HG03159 (cell line): Measurements from ENCODE around the gene TTYH2.

ENCODE experiments used
- ATAC-seq: cut with Tn5 transposase; IDR thresholded peaks from one replicate; pipeline ENCODE4 v1.9.1; 2021; ENCODE audit warnings: mild to moderate bottlenecking, moderate library complexity; ENCODE audit not compliant: unreplicated experiment

TTYH2 gene

GRCh38 chr17:74213861-74214391 lies 555 bp downstream of the TTYH2 start:
- no peak for ATAC-seq

GRCh38 chr17:74214484-74215341 lies 1.3 kb downstream of the TTYH2 start:
- no peak for ATAC-seq

GRCh38 chr17:74215342-74215727 lies 2.0 kb downstream of the TTYH2 start:
- ATAC-seq = no peak

- no peak for ATAC-seq
Observed at GRCh38 chr17:74216505-74216904, 3.1 kb downstream of the TTYH2 start.

GRCh38 chr17:74217037-74217730 lies 3.8 kb downstream of the TTYH2 start:
- no peak for ATAC-seq

- ATAC-seq = no peak
Observed at GRCh38 chr17:74217888-74218287, 4.5 kb downstream of the TTYH2 start.

GRCh38 chr17:74218436-74218835 lies 5.1 kb downstream of the TTYH2 start:
- no peak for ATAC-seq

- ATAC-seq = no peak
Observed at GRCh38 chr17:74219576-74220133, 6.3 kb downstream of the TTYH2 start.

- no peak for ATAC-seq
Observed at GRCh38 chr17:74220219-74220618, 6.8 kb downstream of the TTYH2 start.

- no peak for ATAC-seq
Observed at GRCh38 chr17:74220946-74221818, 7.8 kb downstream of the TTYH2 start.

GRCh38 chr17:74222399-74222798 lies 9.0 kb downstream of the TTYH2 start:
- no peak for ATAC-seq

GRCh38 chr17:74223901-74224300 lies 10.5 kb downstream of the TTYH2 start:
- ATAC-seq = no peak

GRCh38 chr17:74224959-74225725 lies 11.8 kb downstream of the TTYH2 start:
- ATAC-seq = no peak

GRCh38 chr17:74226252-74226651 lies 12.9 kb downstream of the TTYH2 start:
- no peak for ATAC-seq

- no peak for ATAC-seq
Observed at GRCh38 chr17:74227271-74228080, 14.1 kb downstream of the TTYH2 start.

GRCh38 chr17:74228306-74228978 lies 15.1 kb downstream of the TTYH2 start:
- ATAC-seq = no peak

GRCh38 chr17:74230896-74231295 lies 17.5 kb downstream of the TTYH2 start:
- ATAC-seq = no peak
